GM18873 (cell line): Measurements from ENCODE around the gene OR14A16.

Experiments used
- ATAC-seq: cut with Tn5 transposase; IDR thresholded peaks from one replicate; pipeline ENCODE4 v1.9.1; 2021; ENCODE audit warnings: mild to moderate bottlenecking, moderate library complexity, moderate number of reproducible peaks; ENCODE audit not compliant: unreplicated experiment, low FRiP score

The OR14A16 gene

DNA sequence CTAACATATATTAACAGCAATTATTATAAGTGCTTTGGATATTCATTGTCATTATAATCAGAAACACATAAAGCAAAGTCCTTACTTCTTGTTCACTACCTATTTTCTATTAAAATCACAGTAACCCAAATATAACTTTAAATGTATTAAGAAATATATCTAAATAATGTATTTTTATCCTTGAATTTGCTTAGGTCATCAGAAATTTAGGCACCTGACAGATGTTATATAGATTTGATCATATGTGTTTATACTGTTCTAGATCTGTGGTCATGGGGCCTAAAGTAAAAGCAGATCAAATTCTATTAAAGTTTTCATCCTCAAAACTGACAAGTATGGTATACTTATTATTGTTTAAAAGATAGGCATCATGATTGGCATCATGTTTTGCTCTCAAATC lies 54.3 kb downstream of the OR14A16 start:
- ATAC-seq = no peak
